Colonic mucosa (tissue), 4 donors: ENCODE data around the gene ABCG4. TPM values are rescaled to one million over a fixed set of nuclear protein-coding genes. Genes with fewer than 3 reads are reported as not detected.

Experiments used
- DNase-seq: peaks from one replicate; pipeline ENCODE4 v3.0.0-alpha.2; 2020
- H3K27ac ChIP-seq: fragments of 200-600 bp; one replicate; pipeline ENCODE4 v1.8.0; 2021
- H3K27me3 ChIP-seq: fragments of 200-600 bp; one replicate; pipeline ENCODE4 v1.8.0; 2021
- H3K36me3 ChIP-seq: fragments of 200-600 bp; one replicate; pipeline ENCODE4 v1.8.0; 2021
- H3K4me1 ChIP-seq: fragments of 200-600 bp; one replicate; pipeline ENCODE4 v1.8.0; 2021; ENCODE audit warnings: mild to moderate bottlenecking
- H3K4me3 ChIP-seq: fragments of 200-600 bp; one replicate; pipeline ENCODE4 v1.8.0; 2021
- H3K9ac ChIP-seq, 2 donors: one replicate each; pipeline ENCODE4 v1.7.0; 2013; ENCODE audit warnings: control low read depth in 2 of 2, low read depth in 2 of 2, low read length in 2 of 2
- H3K9me3 ChIP-seq: fragments of 200-600 bp; one replicate; pipeline ENCODE4 v1.8.0; 2021
- CTCF ChIP-seq: fragments of 200-600 bp; IDR thresholded peaks from one replicate; pipeline ENCODE4 v1.8.0; 2022; ENCODE audit warnings: antibody characterized with exemption, mild to moderate bottlenecking
- intact Hi-C: fragments of 100-400 bp; cut with DNase I; formaldehyde crosslinking; loops from one replicate; pipeline ENCODE4 v1.14.1; 2022
- total RNA-seq, 2 donors: library from RNA; stranded (reverse); fragmentation: NEBNext Ultra II Directional in 1 of 2; extraction: Animal tissue kit (Norgen Biotek cat#: 25700) in 1 of 2; gene quantifications; one replicate each; pipeline ENCODE4 v1.2.1, GENCODE V29; 2021
- donor health status: healthy.
- donor health status: DM: no; HTN: no; CAD: no.
- donor health status: DM: no; HTN: no; CAD: no.

The ABCG4 gene
- total RNA-seq, 2 donors from 2014 or later, result 0.05 to 0.22 TPM

GRCh38 chr11:119109843-119110242 lies 39.0 kb upstream of the ABCG4 start:
- no peaks in the 10 kb centered on the region for H3K4me1 ChIP-seq
- peak overlapping the region in 1 of 2 donors; percentile 30 for H3K9ac ChIP-seq
- H3K9me3 ChIP-seq, result no peaks in the 10 kb centered on the region
- no peak for DNase-seq
- H3K27ac ChIP-seq, result no peak overlapping the region
- no peaks in the 10 kb centered on the region for H3K27me3 ChIP-seq
- intact Hi-C loops, result no loop called here
- peaks cover 8% of the 10 kb centered on the region for H3K36me3 ChIP-seq
- H3K4me3 ChIP-seq, result no peak overlapping the region
- TF ChIP-seq CTCF, result no peak

GRCh38 chr11:119110439-119110838 lies 38.4 kb upstream of the ABCG4 start:
- Histone ChIP-seq H3K27me3 (no peaks in the 10 kb centered on the region), H3K4me1 (no peaks in the 10 kb centered on the region), H3K4me3 (no peak overlapping the region), H3K27ac (no peak overlapping the region), H3K36me3 (peaks cover 8% of the 10 kb centered on the region), H3K9ac (no peak overlapping the region), H3K9me3 (no peaks in the 10 kb centered on the region)
- intact Hi-C loops, result no loop called here
- TF ChIP-seq CTCF, result no peak
- no peak for DNase-seq

GRCh38 chr11:119111361-119111925 lies 37.4 kb upstream of the ABCG4 start:
- Histone ChIP-seq H3K27ac (no peak overlapping the region), H3K9ac (no peak overlapping the region), H3K27me3 (no peaks in the 10 kb centered on the region), H3K36me3 (peaks cover 8% of the 10 kb centered on the region), H3K9me3 (no peaks in the 10 kb centered on the region), H3K4me3 (no peak overlapping the region), H3K4me1 (no peaks in the 10 kb centered on the region)
- intact Hi-C loops, result no loop called here
- no peak for TF ChIP-seq CTCF
- no peak for DNase-seq

GRCh38 chr11:119112314-119113020 lies 36.4 kb upstream of the ABCG4 start:
- no peak for DNase-seq
- Histone ChIP-seq H3K4me1 (no peaks in the 10 kb centered on the region), H3K9me3 (no peaks in the 10 kb centered on the region), H3K36me3 (peaks cover 8% of the 10 kb centered on the region), H3K27ac (no peak overlapping the region), H3K4me3 (no peak overlapping the region), H3K27me3 (no peaks in the 10 kb centered on the region), H3K9ac (no peak overlapping the region)
- intact Hi-C loops, result no loop called here
- TF ChIP-seq CTCF, result no peak

- intact Hi-C loops, result no loop called here
- Histone ChIP-seq H3K9me3 (no peaks in the 10 kb centered on the region), H3K27me3 (no peaks in the 10 kb centered on the region), H3K4me1 (no peaks in the 10 kb centered on the region), H3K9ac (no peak overlapping the region), H3K36me3 (peaks cover 8% of the 10 kb centered on the region), H3K4me3 (no peak overlapping the region), H3K27ac (no peak overlapping the region)
- DNase-seq, result no peak
- TF ChIP-seq CTCF, result no peak
These were observed 35.1 kb upstream of the ABCG4 start for GRCh38 chr11:119113716-119114115.
